Measurements from ENCODE around the gene CFAP20DC. TPM values are rescaled to one million over a fixed set of nuclear protein-coding genes. Genes with fewer than 3 reads are reported as not detected.

CFAP20DC gene
- total and polyA plus RNA-seq, 10 of the 15 experiments (the other 5 are each of a cell fraction or from before 2014, with no cell fraction given) = 0.53 to 11.6 (median 2.0) TPM

DNA sequence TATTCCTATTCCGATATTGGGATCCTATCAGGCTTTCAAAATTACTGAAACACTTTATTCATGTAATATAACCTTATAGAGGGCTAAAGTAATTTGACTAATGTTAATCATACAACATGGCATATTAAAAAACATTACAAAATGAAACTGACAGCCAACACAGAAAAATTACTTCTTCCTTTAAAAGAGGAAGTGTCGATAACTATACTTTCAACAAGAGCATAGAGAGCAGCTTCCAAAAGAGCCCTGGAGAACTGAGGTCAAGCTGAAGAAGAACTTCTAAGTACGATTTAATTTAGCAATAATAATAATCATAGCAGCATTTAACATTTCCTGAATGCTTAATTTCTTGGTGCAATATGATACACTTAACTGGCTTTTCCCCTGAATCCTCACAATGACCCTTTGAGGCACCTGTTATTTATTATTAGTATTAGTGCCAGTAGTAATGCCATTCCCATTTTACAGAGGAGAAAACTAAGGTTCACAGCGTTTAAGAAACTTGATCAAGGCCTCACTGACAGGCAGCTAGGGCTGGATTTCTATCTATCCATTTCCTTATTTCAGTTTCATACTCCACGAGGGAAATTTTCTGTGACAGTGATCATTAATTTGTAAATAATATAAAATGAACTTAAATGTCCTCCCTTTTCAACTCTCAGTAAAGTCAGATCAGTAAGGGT, 181.6 kb downstream of the CFAP20DC start (continued):
- TF ChIP-seq, protein P1, sequence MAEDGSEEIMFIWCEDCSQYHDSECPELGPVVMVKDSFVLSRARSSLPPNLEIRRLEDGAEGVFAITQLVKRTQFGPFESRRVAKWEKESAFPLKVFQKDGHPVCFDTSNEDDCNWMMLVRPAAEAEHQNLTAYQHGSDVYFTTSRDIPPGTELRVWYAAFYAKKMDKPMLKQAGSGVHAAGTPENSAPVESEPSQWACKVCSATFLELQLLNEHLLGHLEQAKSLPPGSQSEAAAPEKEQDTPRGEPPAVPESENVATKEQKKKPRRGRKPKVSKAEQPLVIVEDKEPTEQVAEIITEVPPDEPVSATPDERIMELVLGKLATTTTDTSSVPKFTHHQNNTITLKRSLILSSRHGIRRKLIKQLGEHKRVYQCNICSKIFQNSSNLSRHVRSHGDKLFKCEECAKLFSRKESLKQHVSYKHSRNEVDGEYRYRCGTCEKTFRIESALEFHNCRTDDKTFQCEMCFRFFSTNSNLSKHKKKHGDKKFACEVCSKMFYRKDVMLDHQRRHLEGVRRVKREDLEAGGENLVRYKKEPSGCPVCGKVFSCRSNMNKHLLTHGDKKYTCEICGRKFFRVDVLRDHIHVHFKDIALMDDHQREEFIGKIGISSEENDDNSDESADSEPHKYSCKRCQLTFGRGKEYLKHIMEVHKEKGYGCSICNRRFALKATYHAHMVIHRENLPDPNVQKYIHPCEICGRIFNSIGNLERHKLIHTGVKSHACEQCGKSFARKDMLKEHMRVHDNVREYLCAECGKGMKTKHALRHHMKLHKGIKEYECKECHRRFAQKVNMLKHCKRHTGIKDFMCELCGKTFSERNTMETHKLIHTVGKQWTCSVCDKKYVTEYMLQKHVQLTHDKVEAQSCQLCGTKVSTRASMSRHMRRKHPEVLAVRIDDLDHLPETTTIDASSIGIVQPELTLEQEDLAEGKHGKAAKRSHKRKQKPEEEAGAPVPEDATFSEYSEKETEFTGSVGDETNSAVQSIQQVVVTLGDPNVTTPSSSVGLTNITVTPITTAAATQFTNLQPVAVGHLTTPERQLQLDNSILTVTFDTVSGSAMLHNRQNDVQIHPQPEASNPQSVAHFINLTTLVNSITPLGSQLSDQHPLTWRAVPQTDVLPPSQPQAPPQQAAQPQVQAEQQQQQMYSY (CRISPR knock-in tag; IDR thresholded peaks at IDR 0.05) = no peak
- TF ChIP-seq NFIC (IDR thresholded peaks at IDR 0.05; ENCODE audit: low read depth, low read length) (no peak), TCF3 (IDR thresholded peaks at IDR 0.05; ENCODE audit: borderline replicate concordance, insufficient read depth, low read depth, low read length) (no peak), HCFC1 (IDR thresholded peaks at IDR 0.05; ENCODE audit: low read length) (no peak), ZNF274 (IDR thresholded peaks at IDR 0.05; ENCODE audit: insufficient read depth, insufficient read length) (no peak), POLR2A (IDR thresholded peaks at IDR 0.05; ENCODE audit: low read depth, low read length) (no peak)
- TF ChIP-seq, protein P2, sequence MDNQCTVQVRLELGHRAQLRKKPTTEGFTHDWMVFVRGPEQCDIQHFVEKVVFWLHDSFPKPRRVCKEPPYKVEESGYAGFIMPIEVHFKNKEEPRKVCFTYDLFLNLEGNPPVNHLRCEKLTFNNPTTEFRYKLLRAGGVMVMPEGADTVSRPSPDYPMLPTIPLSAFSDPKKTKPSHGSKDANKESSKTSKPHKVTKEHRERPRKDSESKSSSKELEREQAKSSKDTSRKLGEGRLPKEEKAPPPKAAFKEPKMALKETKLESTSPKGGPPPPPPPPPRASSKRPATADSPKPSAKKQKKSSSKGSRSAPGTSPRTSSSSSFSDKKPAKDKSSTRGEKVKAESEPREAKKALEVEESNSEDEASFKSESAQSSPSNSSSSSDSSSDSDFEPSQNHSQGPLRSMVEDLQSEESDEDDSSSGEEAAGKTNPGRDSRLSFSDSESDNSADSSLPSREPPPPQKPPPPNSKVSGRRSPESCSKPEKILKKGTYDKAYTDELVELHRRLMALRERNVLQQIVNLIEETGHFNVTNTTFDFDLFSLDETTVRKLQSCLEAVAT (IDR thresholded peaks at IDR 0.05) = no peak
- TF ChIP-seq, protein P3, sequence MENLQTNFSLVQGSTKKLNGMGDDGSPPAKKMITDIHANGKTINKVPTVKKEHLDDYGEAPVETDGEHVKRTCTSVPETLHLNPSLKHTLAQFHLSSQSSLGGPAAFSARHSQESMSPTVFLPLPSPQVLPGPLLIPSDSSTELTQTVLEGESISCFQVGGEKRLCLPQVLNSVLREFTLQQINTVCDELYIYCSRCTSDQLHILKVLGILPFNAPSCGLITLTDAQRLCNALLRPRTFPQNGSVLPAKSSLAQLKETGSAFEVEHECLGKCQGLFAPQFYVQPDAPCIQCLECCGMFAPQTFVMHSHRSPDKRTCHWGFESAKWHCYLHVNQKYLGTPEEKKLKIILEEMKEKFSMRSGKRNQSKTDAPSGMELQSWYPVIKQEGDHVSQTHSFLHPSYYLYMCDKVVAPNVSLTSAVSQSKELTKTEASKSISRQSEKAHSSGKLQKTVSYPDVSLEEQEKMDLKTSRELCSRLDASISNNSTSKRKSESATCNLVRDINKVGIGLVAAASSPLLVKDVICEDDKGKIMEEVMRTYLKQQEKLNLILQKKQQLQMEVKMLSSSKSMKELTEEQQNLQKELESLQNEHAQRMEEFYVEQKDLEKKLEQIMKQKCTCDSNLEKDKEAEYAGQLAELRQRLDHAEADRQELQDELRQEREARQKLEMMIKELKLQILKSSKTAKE (IDR thresholded peaks at IDR 0.05; ENCODE audit: low read depth, poor library complexity, severe bottlenecking) = no peak
- TF ChIP-seq, protein P4, sequence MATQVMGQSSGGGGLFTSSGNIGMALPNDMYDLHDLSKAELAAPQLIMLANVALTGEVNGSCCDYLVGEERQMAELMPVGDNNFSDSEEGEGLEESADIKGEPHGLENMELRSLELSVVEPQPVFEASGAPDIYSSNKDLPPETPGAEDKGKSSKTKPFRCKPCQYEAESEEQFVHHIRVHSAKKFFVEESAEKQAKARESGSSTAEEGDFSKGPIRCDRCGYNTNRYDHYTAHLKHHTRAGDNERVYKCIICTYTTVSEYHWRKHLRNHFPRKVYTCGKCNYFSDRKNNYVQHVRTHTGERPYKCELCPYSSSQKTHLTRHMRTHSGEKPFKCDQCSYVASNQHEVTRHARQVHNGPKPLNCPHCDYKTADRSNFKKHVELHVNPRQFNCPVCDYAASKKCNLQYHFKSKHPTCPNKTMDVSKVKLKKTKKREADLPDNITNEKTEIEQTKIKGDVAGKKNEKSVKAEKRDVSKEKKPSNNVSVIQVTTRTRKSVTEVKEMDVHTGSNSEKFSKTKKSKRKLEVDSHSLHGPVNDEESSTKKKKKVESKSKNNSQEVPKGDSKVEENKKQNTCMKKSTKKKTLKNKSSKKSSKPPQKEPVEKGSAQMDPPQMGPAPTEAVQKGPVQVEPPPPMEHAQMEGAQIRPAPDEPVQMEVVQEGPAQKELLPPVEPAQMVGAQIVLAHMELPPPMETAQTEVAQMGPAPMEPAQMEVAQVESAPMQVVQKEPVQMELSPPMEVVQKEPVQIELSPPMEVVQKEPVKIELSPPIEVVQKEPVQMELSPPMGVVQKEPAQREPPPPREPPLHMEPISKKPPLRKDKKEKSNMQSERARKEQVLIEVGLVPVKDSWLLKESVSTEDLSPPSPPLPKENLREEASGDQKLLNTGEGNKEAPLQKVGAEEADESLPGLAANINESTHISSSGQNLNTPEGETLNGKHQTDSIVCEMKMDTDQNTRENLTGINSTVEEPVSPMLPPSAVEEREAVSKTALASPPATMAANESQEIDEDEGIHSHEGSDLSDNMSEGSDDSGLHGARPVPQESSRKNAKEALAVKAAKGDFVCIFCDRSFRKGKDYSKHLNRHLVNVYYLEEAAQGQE (IDR thresholded peaks at IDR 0.05; ENCODE audit: low read depth, low read length) = no peak
